NCI-H1694 treated with DMSO at 0.1 percent for 48 hours (cell line): Measurements from ENCODE around the gene GLIS1.

Experiments
- DNase-seq: peaks from one replicate; lab custom pipeline; 2025; lab: John Stamatoyannopoulos, UW

GLIS1 gene

GRCh38 chr1:53638360-53639035, 100.5 kb downstream of the GLIS1 start:
- no peak for DNase-seq

- DNase-seq = no peak
These were observed 101.2 kb downstream of the GLIS1 start for GRCh38 chr1:53637511-53638359.

- DNase-seq = no peak
These were observed 102.3 kb downstream of the GLIS1 start for GRCh38 chr1:53636621-53637171.

GRCh38 chr1:53634571-53634979, 104.4 kb downstream of the GLIS1 start:
- no peak for DNase-seq

DNA sequence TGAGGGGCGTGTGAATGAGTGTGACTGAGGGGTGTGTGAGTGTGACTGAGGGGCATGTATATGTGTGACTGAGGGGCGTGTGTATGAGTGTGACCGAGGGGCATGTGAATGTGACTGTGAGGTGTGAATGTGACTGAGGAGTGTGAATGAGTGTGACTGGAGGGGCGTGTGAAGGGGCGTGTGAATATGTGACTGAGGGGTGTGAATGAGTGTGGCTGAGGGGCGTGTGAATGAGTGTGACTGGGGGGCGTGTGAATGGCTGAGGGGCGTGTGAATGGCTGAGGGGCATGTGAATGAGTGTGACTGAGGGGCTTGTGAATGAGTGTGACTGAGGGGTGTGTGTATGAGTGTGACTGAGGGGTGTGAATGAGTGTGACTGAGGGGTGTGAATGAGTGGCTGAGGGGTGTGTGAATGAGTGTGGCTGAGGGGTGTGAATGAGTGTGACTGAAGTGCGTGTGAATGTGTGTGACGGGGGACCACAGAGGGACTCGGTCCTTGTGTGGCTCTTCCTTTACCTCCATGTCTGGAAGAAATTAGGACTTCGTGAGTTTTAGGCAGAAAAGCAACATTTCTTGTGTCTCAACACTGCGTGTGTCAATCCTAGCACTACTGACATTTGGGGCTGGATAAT, 105.8 kb downstream of the GLIS1 start:
- DNase-seq = no peak

- DNase-seq = no peak
These were observed 107.2 kb downstream of the GLIS1 start for GRCh38 chr1:53631622-53632310.

- DNase-seq = peak; percentile 77
These were observed 109.8 kb downstream of the GLIS1 start for GRCh38 chr1:53629101-53629691.

GRCh38 chr1:53628286-53628955, 110.5 kb downstream of the GLIS1 start:
- no peak for DNase-seq

- DNase-seq = no peak
These were observed 111.3 kb downstream of the GLIS1 start for GRCh38 chr1:53627666-53628065.

- no peak for DNase-seq
These were observed 111.9 kb downstream of the GLIS1 start for GRCh38 chr1:53627031-53627430.

GRCh38 chr1:53626616-53627015, 112.3 kb downstream of the GLIS1 start:
- DNase-seq = no peak

- no peak for DNase-seq
These were observed 113.0 kb downstream of the GLIS1 start for GRCh38 chr1:53625766-53626520.

DNA sequence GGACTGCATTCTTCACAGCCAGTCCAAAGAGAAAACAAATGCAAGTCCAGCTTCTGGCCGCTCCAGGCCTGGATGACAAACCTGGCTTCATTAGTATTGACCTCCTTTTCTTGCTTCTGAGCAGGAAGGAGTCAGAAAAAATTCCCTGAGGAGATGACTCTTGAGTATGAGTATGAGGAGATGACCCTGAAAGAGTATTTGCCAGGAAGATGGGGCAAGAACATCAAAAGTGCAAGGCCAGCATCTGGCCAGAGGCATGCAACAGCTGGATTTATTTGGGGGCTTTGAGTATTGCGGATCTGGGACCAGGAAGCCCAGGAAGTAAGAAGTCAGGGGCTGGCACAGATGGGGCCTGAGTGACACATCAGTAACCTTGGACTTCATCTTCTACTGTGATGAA, 113.9 kb downstream of the GLIS1 start:
- no peak for DNase-seq

DNA sequence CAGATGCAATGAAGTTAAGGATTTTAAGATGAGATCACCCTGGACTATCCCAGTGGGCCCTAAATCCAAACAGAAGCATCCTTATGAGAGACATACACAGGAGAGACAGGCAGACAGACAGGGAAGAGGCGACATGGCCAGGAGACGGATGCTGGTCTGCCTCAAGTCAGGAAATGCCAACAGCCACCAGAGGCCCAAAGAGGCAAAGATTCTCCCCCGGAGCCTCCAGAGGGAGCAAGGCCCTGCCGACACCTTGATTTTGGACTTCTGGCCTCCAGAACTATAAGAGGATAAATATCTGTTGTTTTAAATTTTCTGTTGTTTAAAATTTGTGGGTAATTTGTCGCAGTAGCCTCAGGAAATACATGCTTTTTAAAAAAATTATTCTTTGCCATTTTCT, 116.4 kb downstream of the GLIS1 start:
- no peak for DNase-seq

DNA sequence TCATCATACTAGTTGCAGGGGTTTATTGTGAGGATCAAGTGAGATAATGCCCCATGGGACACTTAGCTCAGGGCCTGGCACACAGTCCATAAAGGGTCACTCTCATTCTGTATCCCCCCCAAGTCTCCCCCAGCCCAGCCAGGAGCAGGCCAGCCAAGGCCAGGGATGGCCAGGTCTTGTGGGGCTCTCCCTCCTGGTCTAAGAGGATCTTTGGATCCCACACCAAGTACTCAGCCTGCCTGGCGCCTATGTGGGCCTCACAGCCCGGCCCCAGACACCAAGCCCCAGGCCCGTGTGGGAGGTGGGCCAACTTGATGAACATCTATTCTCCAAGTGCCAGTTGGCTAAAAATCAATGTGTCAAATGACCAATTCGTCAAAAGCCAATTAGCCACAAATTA, 117.8 kb downstream of the GLIS1 start:
- DNase-seq = no peak

DNA sequence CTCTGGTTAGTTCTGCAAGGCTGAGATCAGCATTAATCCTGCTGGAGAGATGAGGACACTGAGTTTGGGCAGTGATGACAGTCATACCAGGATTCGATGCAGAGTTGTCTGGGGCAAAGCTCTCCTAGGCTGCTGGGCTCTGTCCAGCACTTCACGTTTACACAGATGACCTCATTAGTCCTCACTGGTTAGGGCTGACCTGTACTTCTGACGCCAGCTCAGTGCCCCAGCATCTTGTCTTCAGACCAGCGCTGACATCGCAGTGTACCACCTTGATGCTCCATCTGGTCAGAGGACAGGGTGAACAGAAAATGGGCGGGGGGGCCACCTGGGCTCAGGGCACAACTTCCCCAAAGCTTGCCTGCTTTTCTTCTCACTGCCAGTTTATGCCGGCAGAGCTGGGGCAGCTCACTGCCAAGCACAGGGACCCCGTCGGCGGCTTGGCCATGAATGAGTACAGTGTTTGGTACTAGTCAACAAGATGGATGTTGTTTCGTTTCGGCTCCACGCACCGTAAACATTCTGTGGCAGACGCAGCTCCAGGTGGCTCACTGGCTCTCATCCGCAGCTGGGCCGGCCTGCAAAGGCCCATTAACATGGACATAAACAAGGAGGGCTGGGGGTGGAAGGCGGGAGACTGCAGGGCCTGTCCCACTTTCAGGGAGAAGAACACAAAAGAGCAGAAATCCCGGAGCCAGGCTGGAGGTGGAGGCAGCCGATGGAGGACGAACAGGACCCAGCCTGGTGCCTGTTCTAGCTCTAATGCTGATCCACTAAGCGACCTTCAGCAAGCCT, 118.7 kb downstream of the GLIS1 start:
- DNase-seq = peak; percentile 23

- no peak for DNase-seq
These were observed 119.5 kb downstream of the GLIS1 start for GRCh38 chr1:53619367-53620060.

DNA sequence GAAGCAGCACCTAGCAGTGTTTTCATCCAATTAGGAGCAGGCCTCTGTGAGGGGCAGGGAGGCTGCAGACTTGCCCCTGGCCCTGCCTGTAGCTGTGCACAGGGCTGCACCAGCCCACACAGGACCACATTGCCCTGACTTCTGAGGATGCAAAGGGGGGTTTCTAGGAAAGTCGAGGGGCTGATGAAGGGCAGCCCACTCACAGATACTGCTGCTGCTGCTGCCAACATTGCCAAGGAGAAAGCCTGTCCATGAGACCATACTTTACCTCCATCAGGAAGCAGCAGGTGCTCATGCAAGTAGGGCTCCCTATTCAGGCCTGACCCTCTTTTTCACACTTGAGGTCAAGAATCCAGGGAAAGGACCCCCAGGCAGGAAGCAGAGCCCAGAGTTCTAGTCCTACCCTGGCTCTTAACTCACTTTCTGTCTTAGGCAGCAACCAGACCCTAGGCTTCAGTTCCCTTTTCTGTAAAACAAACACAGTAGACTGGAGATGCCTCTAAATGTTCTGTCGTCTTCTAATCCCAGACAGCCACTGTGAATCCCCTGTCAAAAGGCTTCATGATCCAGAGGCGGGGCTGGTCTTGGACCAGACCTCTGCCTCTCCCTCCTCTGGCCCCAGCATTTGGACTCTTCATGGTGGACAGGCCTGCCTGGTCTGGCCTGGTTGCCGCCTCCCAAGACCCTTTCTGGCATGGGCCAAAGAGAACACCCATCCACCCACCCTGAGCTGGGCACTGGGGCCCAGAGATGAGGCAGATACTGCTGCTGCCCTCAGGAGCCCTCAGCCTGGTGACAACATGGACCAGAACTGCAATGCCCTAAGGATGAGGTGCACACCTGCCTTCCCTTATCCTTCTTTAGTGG, 120.2 kb downstream of the GLIS1 start:
- DNase-seq = no peak
